ENCODE measurements around the gene SRGAP3. TPM values are rescaled to one million over a fixed set of nuclear protein-coding genes. Genes with fewer than 3 reads are reported as not detected.

SRGAP3 gene
- total and polyA plus RNA-seq, 4 donors = 1.2 to 32.8 (median 7.3) TPM

- H3K4me3 ChIP-seq = no peak overlapping the region
- H3K27me3 ChIP-seq (ENCODE audit: control insufficient read depth in 3 of 3, insufficient read depth in 3 of 3, low read length in 2 of 3) = no peaks in the 10 kb centered on the region
- TF ChIP-seq CTCF (IDR thresholded peaks at IDR 0.05; ENCODE audit: control extremely low read depth, extremely low read depth) = no peak
- peaks cover 0 to 18% (median 8%) of the 10 kb centered on the region in 4 donors for H3K36me3 ChIP-seq (ENCODE audit: control insufficient read depth in 4 of 4, insufficient read depth in 4 of 4, low read length in 4 of 4)
- WGBS, 2 donors = 85 to 91% methylated on average over 19 of the region's 19 CpGs
- peaks cover 0 to under 1% (median 0%) of the 10 kb centered on the region in 5 donors for H3K4me1 ChIP-seq (ENCODE audit: control insufficient read depth in 5 of 5, insufficient read depth in 5 of 5, low read length in 5 of 5)
- H3K9me3 ChIP-seq (ENCODE audit: control insufficient read depth in 4 of 4, insufficient read depth in 3 of 4, low read length in 3 of 4) = peaks cover 0 to 5% (median 0%) of the 10 kb centered on the region in 4 donors
- no peak for ATAC-seq (ENCODE audit: insufficient read depth, low FRiP score)
- DNase-seq = no peak
- no peak overlapping the region for H3K27ac ChIP-seq (ENCODE audit: low read depth in 1 of 2, low read length in 1 of 2)
- H3K9ac ChIP-seq (ENCODE audit: insufficient read depth in 1 of 2, low read length in 2 of 2) = no peak overlapping the region
Observed at GRCh38 chr3:9059489-9060400, 189.7 kb downstream of the SRGAP3 start.

DNA sequence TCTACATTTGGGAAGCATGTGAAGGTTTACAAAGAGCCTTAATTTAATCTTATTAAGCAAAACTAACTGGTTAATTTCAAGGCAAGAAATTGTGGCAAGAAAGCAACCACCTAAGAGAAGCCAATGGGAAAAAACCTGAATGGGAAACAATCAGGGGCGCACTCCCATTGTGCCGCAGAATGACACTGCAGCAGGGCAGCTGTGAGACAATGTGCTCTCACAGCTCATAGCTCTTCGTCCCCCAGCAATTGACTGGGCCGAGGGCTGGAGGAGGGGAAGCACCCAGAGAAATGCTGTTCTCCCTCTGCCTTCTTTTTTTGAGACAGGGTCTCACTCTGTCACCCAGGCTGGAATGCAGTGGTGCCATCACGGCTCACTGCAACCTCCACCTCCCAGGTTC, 192.9 kb downstream of the SRGAP3 start:
- Histone ChIP-seq H3K4me3 (no peak overlapping the region), H3K36me3 (ENCODE audit: control insufficient read depth in 4 of 4, insufficient read depth in 4 of 4, low read length in 4 of 4) (peaks cover 0 to 21% (median 8%) of the 10 kb centered on the region in 4 donors), H3K9me3 (ENCODE audit: control insufficient read depth in 4 of 4, insufficient read depth in 3 of 4, low read length in 3 of 4) (no peaks in the 10 kb centered on the region), H3K4me1 (ENCODE audit: control insufficient read depth in 5 of 5, insufficient read depth in 5 of 5, low read length in 5 of 5) (no peaks in the 10 kb centered on the region), H3K27ac (ENCODE audit: low read depth in 1 of 2, low read length in 1 of 2) (no peak overlapping the region), H3K27me3 (ENCODE audit: control insufficient read depth in 3 of 3, insufficient read depth in 3 of 3, low read length in 2 of 3) (no peaks in the 10 kb centered on the region), H3K9ac (ENCODE audit: insufficient read depth in 1 of 2, low read length in 2 of 2) (no peak overlapping the region)
- TF ChIP-seq CTCF (IDR thresholded peaks at IDR 0.05; ENCODE audit: control extremely low read depth, extremely low read depth) = no peak
- no peak for DNase-seq
- no peak for ATAC-seq (ENCODE audit: insufficient read depth, low FRiP score)
- WGBS, 2 donors = 77 to 84% methylated on average over 5 of the region's 5 CpGs

DNA sequence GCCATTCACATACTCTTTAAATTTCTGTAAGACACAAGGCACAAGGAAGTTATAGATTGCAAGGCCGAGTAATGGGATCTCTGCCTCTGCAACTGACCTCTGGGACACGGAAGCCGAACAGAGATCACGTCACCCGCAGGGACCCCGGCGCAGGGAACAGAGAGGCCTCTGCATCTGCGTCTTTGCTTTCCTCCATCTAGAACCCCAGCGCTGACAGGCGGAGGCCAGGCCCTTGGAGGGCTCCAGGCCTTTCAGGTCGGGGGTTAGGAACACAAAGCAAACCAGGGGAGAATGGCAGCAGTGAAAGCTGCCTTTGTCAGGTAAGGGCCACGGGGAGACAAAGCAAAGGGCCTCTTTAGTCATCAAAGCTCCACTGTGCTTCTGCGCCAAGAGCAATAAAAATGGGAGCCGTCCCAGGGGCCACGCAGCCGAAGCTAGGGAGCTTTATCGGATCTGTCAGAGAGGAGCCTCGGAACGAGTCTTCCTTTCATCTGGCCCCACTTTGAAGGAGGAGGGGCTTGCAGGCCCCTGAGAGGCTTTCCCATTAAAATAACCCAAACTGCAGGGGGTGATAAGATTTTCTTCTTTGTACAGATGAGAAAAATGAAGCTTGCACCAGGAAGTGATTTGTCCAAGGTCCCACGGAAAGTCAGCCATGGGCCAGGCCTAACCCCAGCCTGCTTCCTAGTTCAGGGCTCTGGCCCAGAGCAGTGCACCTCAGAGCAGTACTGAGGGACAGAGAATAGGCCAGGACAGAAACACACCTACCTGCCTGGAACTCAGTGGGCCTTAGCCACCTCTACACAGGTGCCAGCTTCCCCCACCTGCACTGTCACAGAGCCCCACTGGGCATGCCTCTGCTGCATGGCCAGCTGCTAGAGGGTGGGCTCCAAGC, 201.7 kb downstream of the SRGAP3 start:
- no peak for DNase-seq
- peaks cover 0 to 35% (median 16%) of the 10 kb centered on the region in 4 donors for H3K36me3 ChIP-seq (ENCODE audit: control insufficient read depth in 4 of 4, insufficient read depth in 4 of 4, low read length in 4 of 4)
- 89 to 90% methylated on average over 20 of the region's 20 CpGs for WGBS, 2 donors
- H3K27me3 ChIP-seq (ENCODE audit: control insufficient read depth in 3 of 3, insufficient read depth in 3 of 3, low read length in 2 of 3) = no peaks in the 10 kb centered on the region
- TF ChIP-seq CTCF (IDR thresholded peaks at IDR 0.05; ENCODE audit: control extremely low read depth, extremely low read depth) = no peak
- H3K9ac ChIP-seq (ENCODE audit: insufficient read depth in 1 of 2, low read length in 2 of 2) = no peak overlapping the region
- ATAC-seq (ENCODE audit: insufficient read depth, low FRiP score) = no peak
- no peak overlapping the region for H3K27ac ChIP-seq (ENCODE audit: low read depth in 1 of 2, low read length in 1 of 2)
- H3K9me3 ChIP-seq (ENCODE audit: control insufficient read depth in 4 of 4, insufficient read depth in 3 of 4, low read length in 3 of 4) = peaks cover 0 to 2% (median 0%) of the 10 kb centered on the region in 4 donors
- H3K4me3 ChIP-seq = no peak overlapping the region
- H3K4me1 ChIP-seq (ENCODE audit: control insufficient read depth in 5 of 5, insufficient read depth in 5 of 5, low read length in 5 of 5) = peaks cover 0 to 8% (median 0%) of the 10 kb centered on the region in 5 donors

Data from lung (tissue), 12 donors.